Measurements from ENCODE around the gene EHMT1. TPM values are rescaled to one million over a fixed set of nuclear protein-coding genes. Genes with fewer than 3 reads are reported as not detected.

Gene EHMT1
- total and polyA plus RNA-seq, 2 donors from 2014 or later: 15.8 to 92.9 TPM

DNA sequence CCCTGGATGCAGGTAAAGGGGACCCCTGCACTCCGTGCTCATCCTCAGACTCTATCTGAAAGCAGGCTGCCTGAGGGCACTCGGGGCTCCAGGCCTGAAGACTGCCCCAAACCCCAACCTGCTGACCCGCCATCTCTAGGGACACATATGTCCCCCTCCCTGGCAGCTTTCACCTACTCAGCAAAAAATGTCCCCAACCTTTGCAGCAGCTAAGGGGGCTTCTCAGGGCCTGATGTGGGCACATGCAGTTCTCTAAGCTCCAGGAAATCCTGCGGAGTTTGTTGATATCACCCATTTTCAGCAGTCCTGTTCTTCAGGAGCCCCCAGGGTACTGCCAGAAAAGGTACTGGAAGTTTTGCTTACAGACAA lies 37.9 kb upstream of the EHMT1 start:
- Histone ChIP-seq H3K4me1 (ENCODE audit: control insufficient read depth in 2 of 3, insufficient read depth in 2 of 3, low read depth in 1 of 3, low read length in 3 of 3) (peaks cover 0 to 13% (median 4%) of the 10 kb centered on the region in 3 donors), H3K9ac (ENCODE audit: low read length in 3 of 3) (peak overlapping the region in 1 of 3 donors; percentile 40), H3K27ac (ENCODE audit: low read depth in 2 of 2, low read length in 2 of 2) (no peak overlapping the region), H3K27me3 (ENCODE audit: control insufficient read depth, insufficient read depth, low read length) (no peaks in the 10 kb centered on the region), H3K36me3 (ENCODE audit: control insufficient read depth in 2 of 3, insufficient read depth in 3 of 3, low read length in 3 of 3) (peaks cover 0 to 11% (median 5%) of the 10 kb centered on the region in 3 donors), H3K9me3 (ENCODE audit: control insufficient read depth in 2 of 3, insufficient read depth in 1 of 3, low read length in 3 of 3) (no peaks in the 10 kb centered on the region), H3K4me3 (ENCODE audit: low read length in 3 of 3) (no peak overlapping the region)
- intact Hi-C loops (cut with DNase I): no loop called here
- DNase-seq (no peak), FAIRE-seq (no peak)
- TF ChIP-seq, protein P1, sequence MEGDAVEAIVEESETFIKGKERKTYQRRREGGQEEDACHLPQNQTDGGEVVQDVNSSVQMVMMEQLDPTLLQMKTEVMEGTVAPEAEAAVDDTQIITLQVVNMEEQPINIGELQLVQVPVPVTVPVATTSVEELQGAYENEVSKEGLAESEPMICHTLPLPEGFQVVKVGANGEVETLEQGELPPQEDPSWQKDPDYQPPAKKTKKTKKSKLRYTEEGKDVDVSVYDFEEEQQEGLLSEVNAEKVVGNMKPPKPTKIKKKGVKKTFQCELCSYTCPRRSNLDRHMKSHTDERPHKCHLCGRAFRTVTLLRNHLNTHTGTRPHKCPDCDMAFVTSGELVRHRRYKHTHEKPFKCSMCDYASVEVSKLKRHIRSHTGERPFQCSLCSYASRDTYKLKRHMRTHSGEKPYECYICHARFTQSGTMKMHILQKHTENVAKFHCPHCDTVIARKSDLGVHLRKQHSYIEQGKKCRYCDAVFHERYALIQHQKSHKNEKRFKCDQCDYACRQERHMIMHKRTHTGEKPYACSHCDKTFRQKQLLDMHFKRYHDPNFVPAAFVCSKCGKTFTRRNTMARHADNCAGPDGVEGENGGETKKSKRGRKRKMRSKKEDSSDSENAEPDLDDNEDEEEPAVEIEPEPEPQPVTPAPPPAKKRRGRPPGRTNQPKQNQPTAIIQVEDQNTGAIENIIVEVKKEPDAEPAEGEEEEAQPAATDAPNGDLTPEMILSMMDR (IDR thresholded peaks at IDR 0.05; ENCODE audit: borderline replicate concordance, extremely low read depth, insufficient read depth): no peak

DNA sequence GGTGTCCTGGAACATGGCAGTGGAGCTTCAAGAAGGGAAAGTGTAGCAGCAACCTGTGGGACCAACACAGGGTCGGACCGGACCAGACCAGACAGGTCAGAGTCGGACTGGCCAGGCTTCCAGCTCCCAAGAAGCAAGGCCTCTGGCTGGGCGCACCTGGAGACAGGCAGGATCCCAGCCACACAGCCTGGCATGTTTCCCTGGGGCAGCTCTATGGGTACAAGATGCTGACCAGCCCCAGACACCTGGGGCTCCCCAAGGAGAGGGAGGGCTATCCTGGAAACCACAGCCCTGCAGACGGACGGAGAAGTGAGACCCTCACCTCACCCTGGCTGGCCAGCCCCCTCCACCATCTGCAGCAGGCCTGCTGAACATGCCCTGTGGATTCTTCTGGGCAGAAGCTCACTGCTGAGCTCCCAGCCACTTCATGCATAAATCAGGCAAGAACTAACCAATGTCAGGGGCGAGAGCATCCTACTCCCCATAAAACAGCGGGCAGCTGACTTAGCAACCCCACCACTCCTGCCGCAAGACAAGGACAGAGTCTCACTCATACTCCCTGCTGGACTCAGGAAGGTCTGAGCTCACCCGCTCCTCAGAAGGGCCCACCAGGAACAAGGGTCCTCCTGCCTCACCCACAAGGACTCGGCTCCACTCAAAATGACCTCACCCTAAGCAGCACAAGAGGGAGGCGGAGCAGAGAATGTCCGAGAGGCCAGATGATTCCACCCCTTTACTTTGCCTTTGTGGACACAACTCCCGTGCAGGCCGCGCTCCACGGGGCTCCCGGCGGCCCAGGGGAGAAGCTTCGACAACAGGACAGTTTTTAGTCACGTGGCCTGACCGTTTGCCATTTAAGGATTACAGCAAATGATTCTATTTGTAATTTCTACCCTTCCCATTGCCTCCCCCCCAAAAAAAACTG lies 37.2 kb upstream of the EHMT1 start:
- TF ChIP-seq, protein P1 (IDR thresholded peaks at IDR 0.05; ENCODE audit: borderline replicate concordance, extremely low read depth, insufficient read depth): no peak
- no peaks in the 10 kb centered on the region for H3K9me3 ChIP-seq (ENCODE audit: control insufficient read depth in 2 of 3, insufficient read depth in 1 of 3, low read length in 3 of 3)
- DNase-seq (peak in 1 of 5 donors; percentile 77), FAIRE-seq (no peak)
- peak overlapping the region in 1 of 3 donors; percentile 40 for H3K9ac ChIP-seq (ENCODE audit: low read length in 3 of 3)
- peaks cover 0 to 13% (median 4%) of the 10 kb centered on the region in 3 donors for H3K4me1 ChIP-seq (ENCODE audit: control insufficient read depth in 2 of 3, insufficient read depth in 2 of 3, low read depth in 1 of 3, low read length in 3 of 3)
- H3K27me3 ChIP-seq (ENCODE audit: control insufficient read depth, insufficient read depth, low read length): no peaks in the 10 kb centered on the region
- peaks cover 0 to 9% (median 3%) of the 10 kb centered on the region in 3 donors for H3K36me3 ChIP-seq (ENCODE audit: control insufficient read depth in 2 of 3, insufficient read depth in 3 of 3, low read length in 3 of 3)
- H3K4me3 ChIP-seq (ENCODE audit: low read length in 3 of 3): no peak overlapping the region
- no peak overlapping the region for H3K27ac ChIP-seq (ENCODE audit: low read depth in 2 of 2, low read length in 2 of 2)
- intact Hi-C loops (cut with DNase I): no loop called here

DNA sequence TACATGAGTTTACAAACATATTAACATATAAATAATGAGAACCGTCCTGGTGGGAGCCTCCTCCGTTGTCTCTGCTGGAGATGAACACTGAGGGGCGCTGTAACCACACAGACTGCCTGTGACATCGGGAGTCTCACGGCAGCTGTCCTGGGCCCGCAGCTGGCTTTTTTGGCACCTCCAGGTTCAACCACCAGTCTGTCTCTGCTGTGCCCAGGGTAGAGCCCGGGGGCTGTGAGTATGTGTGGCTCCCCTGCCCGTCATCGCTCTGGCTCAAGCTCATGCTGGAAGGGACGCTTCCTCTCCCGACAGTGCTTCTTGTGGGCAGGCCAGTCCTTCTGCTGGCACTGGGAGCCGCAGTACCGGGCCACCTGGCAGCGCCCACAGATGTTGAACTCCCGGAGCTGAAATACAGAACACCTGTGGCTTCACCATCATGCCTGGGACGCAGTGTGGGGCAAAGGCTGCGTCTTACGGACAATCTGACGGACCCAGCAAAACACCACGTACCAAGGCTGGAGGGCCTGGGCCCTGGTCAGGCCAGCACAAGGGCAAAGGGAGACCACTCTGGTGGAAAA lies 36.4 kb upstream of the EHMT1 start:
- H3K4me3 ChIP-seq (ENCODE audit: low read length in 3 of 3): no peak overlapping the region
- FAIRE-seq (no peak), DNase-seq (peak in 1 of 5 donors; percentile 51)
- TF ChIP-seq, protein P1 (IDR thresholded peaks at IDR 0.05; ENCODE audit: borderline replicate concordance, extremely low read depth, insufficient read depth): no peak
- no peak overlapping the region for H3K9ac ChIP-seq (ENCODE audit: low read length in 3 of 3)
- no peaks in the 10 kb centered on the region for H3K27me3 ChIP-seq (ENCODE audit: control insufficient read depth, insufficient read depth, low read length)
- intact Hi-C loops (cut with DNase I): no loop called here
- H3K36me3 ChIP-seq (ENCODE audit: control insufficient read depth in 2 of 3, insufficient read depth in 3 of 3, low read length in 3 of 3): peaks cover 0 to 17% (median 3%) of the 10 kb centered on the region in 3 donors
- H3K27ac ChIP-seq (ENCODE audit: low read depth in 2 of 2, low read length in 2 of 2): no peak overlapping the region
- peaks cover 0 to 13% (median 4%) of the 10 kb centered on the region in 3 donors for H3K4me1 ChIP-seq (ENCODE audit: control insufficient read depth in 2 of 3, insufficient read depth in 2 of 3, low read depth in 1 of 3, low read length in 3 of 3)
- no peaks in the 10 kb centered on the region for H3K9me3 ChIP-seq (ENCODE audit: control insufficient read depth in 2 of 3, insufficient read depth in 1 of 3, low read length in 3 of 3)

Measured in kidney (tissue), 14 donors.